Natural killer cell (primary cell): ENCODE results near the gene SCLT1. TPM values are rescaled to one million over a fixed set of nuclear protein-coding genes. Genes with fewer than 3 reads are reported as not detected.

ENCODE experiments used
- ATAC-seq, 3 donors: fragments of 150-1000 bp in 2 of 3; fragments of 200-7000 bp in 1 of 3; cut with Tn5 transposase; 1 replicate in 1 of 3; 2 replicates in 2 of 3; pipeline ENCODE4 v1.10.0; 2021; ENCODE audit warnings: mild to moderate bottlenecking in 2 of 3, moderate library complexity in 2 of 3
- DNase-seq, 2 donors: peaks; one replicate each; pipeline versions ENCODE4 v3.0.0 to v3.0.0-alpha.2; 2013 to 2021; ENCODE audit warnings: mixed read lengths in 1 of 2
- H3K27ac ChIP-seq: one replicate; pipeline ENCODE4 v1.5.1; 2013; ENCODE audit warnings: mild to moderate bottlenecking, low read length
- H3K27me3 ChIP-seq: one replicate; pipeline ENCODE4 v1.6.1; 2013; ENCODE audit warnings: low read length; ENCODE audit not compliant: control insufficient read depth, insufficient read depth
- H3K36me3 ChIP-seq: one replicate; pipeline ENCODE4 v1.6.1; 2013; ENCODE audit warnings: low read length; ENCODE audit not compliant: control insufficient read depth, insufficient read depth
- H3K4me1 ChIP-seq: one replicate; pipeline ENCODE4 v1.6.1; 2013; ENCODE audit warnings: low read length; ENCODE audit not compliant: control insufficient read depth, insufficient read depth
- H3K4me3 ChIP-seq: one replicate; pipeline ENCODE4 v1.5.1; 2013; ENCODE audit warnings: low read length
- H3K9me3 ChIP-seq: one replicate; pipeline ENCODE4 v1.6.1; 2013; ENCODE audit warnings: low read length; ENCODE audit not compliant: control insufficient read depth, insufficient read depth
- H3K27ac Mint-ChIP-seq, 2 donors: one replicate each; pipeline ENCODE4 v1.8.0; 2022; ENCODE audit warnings: mild to moderate bottlenecking in 2 of 2, mixed read lengths in 2 of 2, moderate library complexity in 1 of 2
- H3K27me3 Mint-ChIP-seq, 2 donors: one replicate each; pipeline ENCODE4 v1.8.0; 2022; ENCODE audit warnings: low read depth in 2 of 2, mixed read lengths in 2 of 2
- H3K36me3 Mint-ChIP-seq: one replicate; pipeline ENCODE4 v1.8.0; 2022; ENCODE audit warnings: mixed read lengths
- H3K4me1 Mint-ChIP-seq, 2 donors: one replicate each; pipeline ENCODE4 v1.8.0; 2022; ENCODE audit warnings: mixed read lengths in 2 of 2
- H3K4me3 Mint-ChIP-seq: one replicate; pipeline ENCODE4 v1.8.0; 2022; ENCODE audit warnings: mild to moderate bottlenecking, moderate library complexity, mixed read lengths
- H3K9me3 Mint-ChIP-seq, 2 donors: one replicate each; pipeline ENCODE4 v1.8.0; 2022; ENCODE audit warnings: mixed read lengths in 2 of 2
- WGBS: methylation state at CpG from one replicate; pipeline ENCODE4 v1.1.7; 2013; ENCODE audit warnings: missing lambda C conversion rate; ENCODE audit not compliant: insufficient coverage; 5-methylcytosine and 5-hydroxymethylcytosine counted together
- intact Hi-C: fragments of 100-400 bp; cut with micrococcal nuclease; formaldehyde crosslinking; loops from one replicate; pipeline ENCODE4 v1.14.2; 2022
- total RNA-seq, 4 donors: library from RNA; stranded (reverse); fragments of 120-200 nt in 1 of 4; gene quantifications; one replicate each; pipeline versions ENCODE4 v1.2.3 to v1.2.4, GENCODE V29; 2013 to 2022
- TF ChIP-seq, protein P1 (sequence below): fragments of 200-600 bp; IDR thresholded peaks from one replicate; pipeline ENCODE4 v1.8.0; 2022; ENCODE audit warnings: antibody characterized with exemption

The SCLT1 gene
- total RNA-seq, 3 donors from 2014 or later (not counting 1 experiment from before 2014, with no cell fraction given), result 54.0 to 59.9 (median 55.4) TPM

DNA sequence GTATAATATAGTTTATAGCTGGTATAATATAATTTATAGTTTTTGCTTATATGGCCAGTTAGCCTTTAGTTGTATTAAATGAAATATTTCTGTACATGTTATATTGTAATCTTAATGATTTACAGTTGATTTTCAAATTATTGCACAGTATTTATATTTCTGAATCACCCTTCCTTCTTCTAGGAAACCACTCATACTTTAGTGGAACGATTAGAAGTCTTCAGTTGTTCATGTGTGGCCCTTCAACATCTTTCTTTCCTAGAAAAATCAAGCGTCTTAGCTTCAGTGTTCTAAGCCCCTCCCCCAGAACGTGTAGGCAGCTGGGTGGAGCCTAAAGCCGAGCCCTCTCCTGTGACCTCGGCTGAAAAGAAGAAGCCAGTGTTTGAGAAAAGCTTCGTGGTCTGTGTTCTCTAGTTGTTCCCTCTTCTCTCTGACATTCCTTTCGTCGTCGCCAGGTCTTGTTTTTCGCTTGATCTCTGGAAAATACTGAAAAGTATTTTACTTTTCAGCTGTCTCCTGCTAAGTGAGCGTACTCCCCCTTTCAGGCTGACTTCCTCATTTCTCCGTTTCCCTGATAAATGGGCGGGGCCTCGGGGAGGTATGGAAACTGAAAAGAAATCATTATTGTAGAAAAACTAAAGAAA lies 2.6 kb upstream of the SCLT1 start, which contains the start of gene C4orf33:
Gene C4orf33, plus strand, starts transcription at position 342 of the 644 bp plus-strand sequence. CDS start 6,459 bp downstream, outside the sequence.
- ATAC-seq, result peak; percentile 40 to 58 (median 50)
- peaks cover 13 to 31% of the 10 kb centered on the region in 2 donors for H3K4me1 Mint-ChIP-seq
- intact Hi-C loops, result no loop called here

DNA sequence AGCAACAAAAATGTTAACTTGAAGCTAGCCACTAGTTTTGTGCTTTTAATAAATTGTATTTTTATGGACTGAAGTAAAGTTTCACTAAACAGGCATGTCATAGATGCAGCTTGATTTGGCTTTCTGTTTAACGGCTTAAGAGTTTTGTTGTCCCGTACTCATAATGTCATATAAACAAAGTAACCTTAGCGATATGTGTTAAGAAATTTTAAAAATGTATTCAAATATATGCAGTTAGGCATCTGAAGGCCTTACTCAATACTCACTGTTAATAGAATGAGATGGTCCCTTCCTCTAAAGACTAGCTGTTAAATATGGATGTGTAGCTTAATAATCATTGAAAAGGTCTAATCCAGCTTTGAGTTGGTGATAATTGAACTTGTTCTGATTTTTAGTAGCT lies 1.0 kb upstream of the SCLT1 start:
- Mint-ChIP-seq H3K27me3 (no peaks in the 10 kb centered on the region), H3K4me3 (no peak overlapping the region), H3K9me3 (no peaks in the 10 kb centered on the region), H3K27ac (no peak overlapping the region), H3K36me3 (no peaks in the 10 kb centered on the region), H3K4me1 (peaks cover 18 to 34% of the 10 kb centered on the region in 2 donors)
- peak overlapping the region; percentile 100 for H3K27ac ChIP-seq
- 100% methylated on average over 1 of the region's 3 CpGs for WGBS
- H3K9me3 ChIP-seq, result no peaks in the 10 kb centered on the region
- TF ChIP-seq, protein P1, sequence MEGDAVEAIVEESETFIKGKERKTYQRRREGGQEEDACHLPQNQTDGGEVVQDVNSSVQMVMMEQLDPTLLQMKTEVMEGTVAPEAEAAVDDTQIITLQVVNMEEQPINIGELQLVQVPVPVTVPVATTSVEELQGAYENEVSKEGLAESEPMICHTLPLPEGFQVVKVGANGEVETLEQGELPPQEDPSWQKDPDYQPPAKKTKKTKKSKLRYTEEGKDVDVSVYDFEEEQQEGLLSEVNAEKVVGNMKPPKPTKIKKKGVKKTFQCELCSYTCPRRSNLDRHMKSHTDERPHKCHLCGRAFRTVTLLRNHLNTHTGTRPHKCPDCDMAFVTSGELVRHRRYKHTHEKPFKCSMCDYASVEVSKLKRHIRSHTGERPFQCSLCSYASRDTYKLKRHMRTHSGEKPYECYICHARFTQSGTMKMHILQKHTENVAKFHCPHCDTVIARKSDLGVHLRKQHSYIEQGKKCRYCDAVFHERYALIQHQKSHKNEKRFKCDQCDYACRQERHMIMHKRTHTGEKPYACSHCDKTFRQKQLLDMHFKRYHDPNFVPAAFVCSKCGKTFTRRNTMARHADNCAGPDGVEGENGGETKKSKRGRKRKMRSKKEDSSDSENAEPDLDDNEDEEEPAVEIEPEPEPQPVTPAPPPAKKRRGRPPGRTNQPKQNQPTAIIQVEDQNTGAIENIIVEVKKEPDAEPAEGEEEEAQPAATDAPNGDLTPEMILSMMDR, result no peak
- ATAC-seq, result no peak
- peak in 1 of 2 donors; percentile 14 for DNase-seq
- H3K4me3 ChIP-seq, result peak overlapping the region; percentile 98
- H3K27me3 ChIP-seq, result no peaks in the 10 kb centered on the region
- no peaks in the 10 kb centered on the region for H3K36me3 ChIP-seq
- peaks cover 6% of the 10 kb centered on the region for H3K4me1 ChIP-seq
- intact Hi-C loops, result loop anchor here (5.0 kb wide), 1 partner anchor 1127 kb away; the partner anchor contains the start of genes ABHD18 and MFSD8

More for the DNA sequence above, 2.6 kb upstream of the SCLT1 start, which contains the start of gene C4orf33:
- 0% methylated on average over 10 of the region's 14 CpGs for WGBS
- Mint-ChIP-seq H3K9me3 (no peaks in the 10 kb centered on the region), H3K27ac (peak within 1 kb of the TSS in 1 of 2 donors; percentile 98), H3K36me3 (no peaks in the 10 kb centered on the region), H3K27me3 (no peaks in the 10 kb centered on the region), H3K4me3 (peak within 1 kb of the TSS; percentile 98)
- Histone ChIP-seq H3K4me1 (peaks cover 6% of the 10 kb centered on the region), H3K36me3 (no peaks in the 10 kb centered on the region), H3K27me3 (no peaks in the 10 kb centered on the region), H3K27ac (peak within 1 kb of the TSS; percentile 97), H3K4me3 (peak within 1 kb of the TSS; percentile 77), H3K9me3 (no peaks in the 10 kb centered on the region)
- peak; percentile 62 to 87 for DNase-seq
- TF ChIP-seq, protein P1, result no peak

DNA sequence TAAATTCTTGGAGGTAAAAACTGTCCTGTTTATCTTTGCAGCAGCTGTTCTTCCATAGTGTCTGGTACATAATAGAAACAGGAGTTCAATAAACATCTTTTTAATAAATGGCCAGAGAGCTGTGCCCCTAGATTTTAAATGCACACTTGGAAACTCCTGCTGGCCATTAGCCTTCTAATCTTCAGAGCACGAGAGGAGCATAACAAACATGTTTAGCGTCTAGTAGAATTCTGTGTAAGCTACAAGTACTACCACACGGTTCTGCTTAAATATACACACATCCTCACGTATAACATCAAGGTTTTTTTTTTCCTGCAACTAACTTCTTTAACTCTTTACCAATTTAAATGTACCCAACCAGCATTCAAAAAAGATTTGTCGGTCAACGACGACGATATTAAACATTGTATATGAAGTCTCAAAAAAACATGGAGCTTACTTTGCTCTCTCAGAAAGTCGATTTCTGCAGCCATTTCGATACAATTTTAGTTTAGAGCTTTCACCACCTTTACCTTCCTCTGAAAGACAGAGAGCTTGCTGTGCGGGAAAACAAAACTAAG lies 628 bp downstream of the SCLT1 start:
- DNase-seq (no peak), ATAC-seq (no peak)
- no peak overlapping the region for H3K27ac Mint-ChIP-seq
- Histone ChIP-seq H3K27ac (peak overlapping the region; percentile 100), H3K4me1 (peaks cover 6% of the 10 kb centered on the region), H3K9me3 (no peaks in the 10 kb centered on the region), H3K4me3 (peak overlapping the region; percentile 98), H3K36me3 (no peaks in the 10 kb centered on the region), H3K27me3 (no peaks in the 10 kb centered on the region)
- H3K4me1 Mint-ChIP-seq, result peaks cover 27 to 41% of the 10 kb centered on the region in 2 donors
- TF ChIP-seq, protein P1, result no peak
- 1% methylated on average over 11 of the region's 11 CpGs for WGBS
- H3K9me3 Mint-ChIP-seq, result no peaks in the 10 kb centered on the region
- H3K36me3 Mint-ChIP-seq, result no peaks in the 10 kb centered on the region
- intact Hi-C loops, result loop anchor here (2.0 to 5.0 kb wide), 6 partner anchors 176 to 1125 kb away; partner anchors contain the start of genes ABHD18, JADE1, MFSD8 and PGRMC2
- no peaks in the 10 kb centered on the region for H3K27me3 Mint-ChIP-seq
- no peak overlapping the region for H3K4me3 Mint-ChIP-seq
